Stimulated activated CD8-positive, alpha-beta memory T cell treated with anti-CD3 and anti-CD28 coated beads, Interleukin-15, amount 100 ng/mL, for 1 hour (primary cell): ENCODE measurements around the gene PLSCR5.

Experiments used
- DNase-seq: peaks from one replicate; pipeline ENCODE4 v3.0.0-alpha.2; 2020; ENCODE audit warnings: low read depth

The PLSCR5 gene, protein sequence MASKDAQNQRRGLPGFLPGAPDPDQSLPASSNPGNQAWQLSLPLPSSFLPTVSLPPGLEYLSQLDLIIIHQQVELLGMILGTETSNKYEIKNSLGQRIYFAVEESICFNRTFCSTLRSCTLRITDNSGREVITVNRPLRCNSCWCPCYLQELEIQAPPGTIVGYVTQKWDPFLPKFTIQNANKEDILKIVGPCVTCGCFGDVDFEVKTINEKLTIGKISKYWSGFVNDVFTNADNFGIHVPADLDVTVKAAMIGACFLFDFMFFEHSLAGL

DNA sequence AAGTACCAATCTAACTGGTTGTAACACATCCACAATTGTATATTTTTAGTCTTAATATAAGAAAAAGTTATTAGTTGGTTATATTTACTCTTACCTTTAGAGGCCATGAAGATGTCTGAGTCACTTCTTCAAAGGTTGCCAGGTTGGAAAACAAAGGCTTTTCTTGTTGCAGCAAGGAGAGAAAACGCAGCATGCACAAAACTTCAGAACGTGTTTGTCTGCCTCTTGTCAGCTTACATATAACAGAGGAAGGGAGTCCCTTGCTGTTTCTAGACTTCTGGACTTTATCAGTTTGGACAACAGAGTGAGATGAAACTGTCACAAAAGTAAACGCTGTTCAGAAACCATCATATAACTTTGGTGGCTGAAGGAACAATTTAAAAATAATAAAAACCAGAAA lies at the start of gene PLSCR5:
PLSCR5 (minus strand) TSS at position 241 of the 400 bp plus-strand sequence; CDS start at position 107, 134 bp downstream.
- DNase-seq: no peak

GRCh38 chr3:146653978-146654377 lies 48.8 kb upstream of the PLSCR5 start:
- no peak for DNase-seq

GRCh38 chr3:146650691-146651442 lies 45.7 kb upstream of the PLSCR5 start:
- no peak for DNase-seq

- no peak for DNase-seq
Observed at GRCh38 chr3:146646261-146646660, 41.1 kb upstream of the PLSCR5 start.

- no peak for DNase-seq
Observed at GRCh38 chr3:146640955-146641867, 36.1 kb upstream of the PLSCR5 start.

GRCh38 chr3:146640361-146640760 lies 35.2 kb upstream of the PLSCR5 start:
- DNase-seq: no peak

DNA sequence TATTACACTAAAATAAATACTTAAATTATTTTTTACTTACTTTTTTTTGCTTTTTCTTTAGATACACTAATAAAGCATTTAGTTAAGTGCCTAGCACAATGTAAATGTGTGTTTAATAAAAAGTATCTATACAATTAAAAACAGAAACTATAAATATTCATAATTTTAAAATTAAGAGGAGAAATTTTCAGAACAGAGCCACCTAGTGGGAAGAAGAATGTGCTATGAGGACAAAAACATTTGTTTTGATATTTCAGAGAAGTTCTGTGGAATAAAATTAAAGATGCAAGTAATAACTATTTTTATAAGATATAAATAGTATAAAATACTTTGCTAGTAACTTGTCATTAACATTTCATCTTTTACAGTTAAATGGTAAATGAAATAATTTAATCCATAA lies 33.6 kb upstream of the PLSCR5 start:
- no peak for DNase-seq

DNA sequence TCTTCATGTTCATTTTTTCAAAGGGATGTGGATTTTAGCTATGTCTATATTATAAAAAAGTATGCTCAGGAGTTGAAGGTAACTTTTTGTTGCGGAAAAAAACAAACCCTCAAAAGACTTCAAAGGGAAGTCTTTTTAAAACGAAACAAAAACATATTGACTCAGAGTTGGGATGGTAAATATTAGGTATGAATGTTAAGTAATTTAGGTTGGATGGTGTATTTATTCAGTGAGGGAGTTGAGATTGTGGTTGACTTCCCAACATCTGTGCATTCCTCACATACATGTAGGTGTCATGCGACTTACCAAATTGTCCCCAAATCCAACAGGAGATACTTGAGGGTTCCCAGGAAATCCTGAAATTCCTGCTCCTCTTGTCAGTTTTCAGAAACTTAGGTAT lies 32.7 kb upstream of the PLSCR5 start:
- no peak for DNase-seq

GRCh38 chr3:146636881-146637280 lies 31.7 kb upstream of the PLSCR5 start:
- DNase-seq: no peak

GRCh38 chr3:146634346-146634745 lies 29.2 kb upstream of the PLSCR5 start:
- no peak for DNase-seq

GRCh38 chr3:146628671-146629070 lies 23.5 kb upstream of the PLSCR5 start:
- no peak for DNase-seq

DNA sequence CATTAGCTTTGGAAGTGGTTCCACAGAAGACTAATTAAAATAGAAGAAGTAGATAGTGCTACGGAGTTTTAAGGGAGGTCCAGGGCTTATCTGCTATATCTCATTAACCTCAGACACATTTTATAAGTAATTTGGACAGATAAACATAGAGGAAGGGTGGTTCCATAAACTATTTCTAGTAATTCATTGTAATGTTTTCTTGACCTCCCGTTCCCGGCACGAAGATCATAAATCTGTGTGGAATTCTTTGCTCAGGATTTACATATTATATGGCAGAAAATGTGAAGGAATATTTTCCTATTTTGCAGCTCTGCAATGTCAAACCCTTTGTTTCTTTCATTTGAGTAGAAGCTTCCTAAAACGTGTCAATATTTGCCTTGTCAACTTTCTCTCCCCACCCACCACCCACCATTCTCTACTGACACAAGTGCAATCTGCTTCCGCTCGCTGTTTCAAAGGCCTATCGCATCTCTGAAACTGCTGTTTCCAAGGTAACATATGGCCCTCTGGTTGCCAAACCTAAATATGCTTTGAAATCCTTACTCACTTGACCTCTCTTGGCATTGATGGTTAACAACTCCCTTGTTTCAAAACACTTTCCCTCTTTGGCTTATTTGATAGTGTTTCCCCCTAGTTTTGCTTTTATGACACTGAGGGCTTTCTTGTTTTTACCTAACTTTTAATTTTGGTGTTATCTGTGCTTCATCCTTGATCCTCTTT lies 21.4 kb upstream of the PLSCR5 start:
- DNase-seq: no peak

GRCh38 chr3:146625186-146625775 lies 20.1 kb upstream of the PLSCR5 start:
- no peak for DNase-seq

DNA sequence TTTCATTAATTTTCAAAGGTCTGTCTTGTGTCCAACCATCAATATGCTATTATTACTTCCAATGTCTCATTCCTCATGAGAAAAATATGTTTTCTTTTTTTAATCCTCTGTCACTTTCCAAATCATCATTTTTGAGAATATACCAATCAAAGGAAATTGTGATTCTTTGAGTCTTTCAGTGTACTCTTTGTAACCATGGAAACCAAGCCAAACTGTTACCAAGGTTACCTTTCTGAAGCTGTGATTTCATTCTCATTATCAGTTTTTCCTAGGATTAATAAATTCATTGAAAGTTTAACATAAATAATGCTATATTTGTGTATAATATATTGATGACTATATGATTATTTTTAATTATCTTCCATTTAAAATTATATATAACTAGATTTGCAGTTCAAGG lies 16.6 kb upstream of the PLSCR5 start:
- no peak for DNase-seq

- DNase-seq: no peak
Observed at GRCh38 chr3:146612015-146612414, 6.9 kb upstream of the PLSCR5 start.

DNA sequence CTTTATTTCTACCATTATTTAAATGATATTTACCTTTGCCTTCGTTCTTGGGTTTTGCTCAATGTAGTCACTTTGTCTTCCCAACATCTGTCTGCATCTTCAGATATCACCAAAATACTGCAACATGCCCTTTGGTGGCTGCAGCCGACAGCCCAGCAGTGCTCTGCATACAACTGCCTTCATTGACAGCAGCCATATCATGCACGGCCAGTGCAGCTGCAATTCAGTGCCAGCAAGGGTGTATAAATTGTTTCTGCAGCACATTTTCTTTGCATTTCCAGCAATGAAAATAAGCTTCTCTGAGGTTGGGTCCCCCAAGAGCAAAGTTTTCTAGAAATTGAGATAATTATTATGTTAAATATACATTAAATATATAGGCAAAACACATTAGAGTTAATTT lies 6.0 kb upstream of the PLSCR5 start:
- DNase-seq: no peak

DNA sequence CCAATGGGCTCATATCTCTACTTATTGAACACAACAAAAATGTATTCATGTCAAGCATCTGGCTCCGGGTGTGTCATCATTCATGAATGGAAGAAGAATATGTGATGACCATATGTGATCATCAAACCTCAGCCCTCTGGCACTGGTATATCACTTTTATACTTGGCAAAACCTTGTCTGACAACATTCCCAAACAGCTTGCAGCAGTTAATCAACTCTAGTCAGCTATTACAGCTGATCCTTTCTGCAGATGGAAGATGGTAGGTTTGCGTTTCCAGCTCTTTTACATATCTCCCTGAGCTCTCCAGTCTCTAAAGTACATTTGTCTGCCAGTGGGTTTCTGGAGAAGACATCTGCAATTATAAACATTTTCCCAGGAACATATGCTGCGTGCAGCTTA lies 6.6 kb downstream of the PLSCR5 start:
- no peak for DNase-seq

DNA sequence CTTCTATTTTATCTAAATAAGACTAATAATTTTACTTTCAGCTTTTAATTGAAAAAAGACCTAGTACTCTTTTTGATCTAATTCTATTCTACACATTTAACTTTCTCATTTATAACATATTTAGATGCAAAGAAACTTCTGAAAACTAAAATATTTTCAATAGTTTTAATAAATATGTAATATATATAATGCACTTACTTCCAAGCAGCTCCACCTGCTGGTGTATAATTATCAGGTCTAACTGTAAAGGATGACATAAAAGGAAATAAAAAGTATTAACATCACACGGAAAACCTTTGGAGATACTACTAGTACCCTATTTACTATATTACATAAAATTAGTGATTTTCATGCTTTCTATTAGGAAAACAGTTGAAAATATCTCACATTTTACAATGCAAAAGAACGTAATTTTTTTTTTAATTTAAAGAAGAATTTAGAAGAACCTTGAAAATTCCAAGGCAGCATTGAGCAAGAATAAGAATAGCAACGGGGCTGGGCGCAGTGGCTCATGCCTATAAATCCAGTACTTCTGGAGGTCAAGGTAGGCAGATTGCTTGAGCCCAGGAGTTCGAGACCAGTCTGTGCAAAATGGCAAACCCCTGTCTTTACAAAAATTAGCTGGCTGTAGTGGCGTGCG lies 10.2 kb downstream of the PLSCR5 start:
- no peak for DNase-seq

- DNase-seq: no peak
Observed at GRCh38 chr3:146593776-146594175, 11.4 kb downstream of the PLSCR5 start.

- DNase-seq: no peak
Observed at GRCh38 chr3:146590521-146590920, 14.6 kb downstream of the PLSCR5 start.

DNA sequence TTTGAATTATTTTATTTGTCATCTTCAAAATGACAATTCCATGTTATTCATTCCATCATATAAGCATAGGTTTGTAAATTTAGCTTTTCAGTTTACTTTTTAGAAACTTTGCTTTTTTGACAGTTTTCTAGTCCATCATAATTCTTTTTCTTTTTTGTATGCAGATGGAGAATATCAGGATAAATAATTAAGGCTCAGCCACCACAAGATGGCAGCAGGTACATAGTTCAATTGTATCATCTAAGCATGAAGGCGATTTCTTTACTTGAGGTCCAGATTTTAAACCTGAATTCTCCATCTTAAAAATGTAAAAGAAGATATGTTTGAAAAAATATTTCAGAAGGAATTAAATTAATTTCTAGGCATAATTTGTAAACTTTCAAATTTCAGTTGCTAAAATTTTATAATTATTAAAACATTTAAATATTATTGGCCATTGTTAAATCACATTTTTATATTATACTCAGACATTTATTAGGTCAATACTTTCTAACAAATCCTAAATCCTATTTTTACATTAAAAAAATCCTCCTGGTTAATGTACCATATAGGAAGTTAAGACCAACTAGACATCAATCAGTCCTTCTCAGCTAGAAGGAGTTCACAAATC lies 15.1 kb downstream of the PLSCR5 start:
- no peak for DNase-seq
